HPDE6-E6E7 (cell line): ENCODE results near the gene EMILIN3.

Experiments
- DNase-seq: peaks from one replicate; pipeline ENCODE4 v3.0.0; 2011; ENCODE audit warnings: missing footprints; ENCODE audit errors: extremely low spot score

Gene EMILIN3

DNA sequence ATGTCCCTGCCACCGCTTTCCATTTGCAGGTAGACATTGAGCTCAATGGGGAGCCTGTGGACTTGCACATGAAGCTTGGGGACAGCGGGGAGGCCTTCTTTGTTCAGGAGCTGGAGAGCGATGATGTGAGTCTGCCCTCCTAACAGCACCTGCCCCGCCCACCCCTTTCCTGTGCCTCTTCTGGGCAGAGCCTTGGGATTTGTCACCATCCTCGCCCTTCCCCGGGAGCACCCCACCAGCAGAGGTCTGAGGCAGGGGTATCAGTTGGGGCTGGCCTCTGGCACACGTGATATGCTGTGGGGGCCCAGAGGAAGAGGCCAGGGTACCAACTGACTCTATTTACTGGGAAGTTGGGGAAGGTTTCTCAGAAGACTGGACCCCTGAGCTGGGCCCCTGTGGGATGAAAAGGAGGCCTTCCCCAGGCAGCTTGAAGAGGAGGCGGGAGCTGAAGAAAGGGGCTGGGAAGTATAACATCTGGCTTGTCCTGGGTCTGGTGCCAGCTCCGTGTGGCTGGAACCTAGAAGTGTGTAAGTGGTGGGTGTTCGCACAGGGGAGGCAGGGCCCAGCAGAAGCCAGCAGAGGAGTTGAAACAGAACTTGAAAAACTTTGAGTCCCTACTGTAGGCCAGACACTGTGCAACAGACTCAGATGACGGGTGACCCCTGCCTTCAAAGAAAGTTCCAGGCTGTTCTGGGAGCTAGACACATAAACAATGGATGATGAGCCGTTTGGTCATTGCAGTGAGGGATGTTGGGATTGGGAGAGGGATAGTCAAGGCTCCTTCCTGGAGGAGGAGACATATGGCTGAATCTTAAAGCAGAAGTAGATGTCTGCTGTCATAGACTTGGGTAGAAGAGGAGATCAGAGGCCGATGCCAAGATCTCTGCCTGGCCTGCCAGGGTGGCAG, 18.8 kb downstream of the EMILIN3 start:
- DNase-seq, result no peak

GRCh38 chr20:41345729-41346067, 20.9 kb downstream of the EMILIN3 start:
- no peak for DNase-seq

DNA sequence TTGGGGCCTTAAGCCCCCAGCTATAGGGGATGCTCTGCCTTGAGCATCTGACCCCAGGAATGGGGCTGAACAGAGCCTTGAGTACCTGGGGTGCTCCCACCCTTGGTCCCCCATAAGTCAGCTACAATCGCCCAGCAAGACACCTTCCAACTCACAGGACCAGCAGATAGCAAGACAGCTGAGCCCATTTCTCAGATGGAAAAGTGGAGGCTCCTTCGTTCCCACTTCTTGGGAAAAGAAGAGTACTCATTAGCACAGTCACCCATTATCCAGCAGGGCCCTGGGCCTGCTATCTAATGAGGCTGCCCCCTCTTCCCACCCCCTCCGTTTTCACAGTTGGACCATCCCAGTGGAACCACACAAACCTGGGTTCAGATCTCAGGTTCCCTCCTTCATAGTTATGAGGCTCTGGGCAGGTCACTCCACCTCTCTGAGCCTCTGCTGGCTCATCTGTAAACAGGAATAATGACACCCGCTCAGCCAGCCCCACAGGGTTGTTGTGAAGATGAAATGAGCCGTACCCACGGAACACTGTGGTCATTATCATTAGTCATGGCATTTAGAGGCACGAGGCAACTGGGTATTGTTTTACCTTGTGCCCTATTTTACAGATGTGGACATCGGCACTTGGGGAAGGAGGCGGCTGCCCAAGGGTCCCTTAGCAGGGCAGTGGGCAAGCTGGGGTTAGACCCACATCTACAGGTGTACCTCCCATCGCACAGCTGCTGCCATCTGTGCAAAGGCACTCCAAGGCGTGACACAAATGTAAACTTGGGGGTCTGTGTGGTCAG, 21.5 kb downstream of the EMILIN3 start:
- DNase-seq, result no peak

GRCh38 chr20:41344477-41344876, 22.1 kb downstream of the EMILIN3 start:
- DNase-seq, result no peak

GRCh38 chr20:41342474-41343464, 23.8 kb downstream of the EMILIN3 start:
- DNase-seq, result no peak

GRCh38 chr20:41340327-41341055, 26.1 kb downstream of the EMILIN3 start, which contains the start of gene LPIN3:
Gene LPIN3 (plus strand): TSS chr20:41340821. CDS start chr20:41345804, 4,983 bp downstream.
- DNase-seq, result peak; percentile 100

DNA sequence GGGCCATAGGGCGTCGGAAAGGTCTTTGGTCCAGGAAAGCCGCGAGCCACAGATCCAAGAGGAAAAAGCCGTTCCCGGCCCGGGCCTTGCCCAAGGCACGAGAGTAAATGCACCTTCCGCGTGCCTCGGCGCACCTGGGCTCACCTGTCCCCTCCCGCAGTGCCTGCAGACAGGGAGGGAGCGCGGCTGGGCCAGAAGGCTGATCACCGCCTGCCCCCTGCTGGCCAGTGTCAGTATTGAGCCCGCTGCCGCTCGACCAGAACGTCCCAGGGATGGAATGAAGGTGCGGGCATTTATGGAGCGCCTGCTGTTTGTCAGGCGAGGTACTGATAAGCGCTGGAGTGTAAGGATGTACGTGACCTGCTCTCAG, 26.7 kb downstream of the EMILIN3 start:
- peak; percentile 99 for DNase-seq

DNA sequence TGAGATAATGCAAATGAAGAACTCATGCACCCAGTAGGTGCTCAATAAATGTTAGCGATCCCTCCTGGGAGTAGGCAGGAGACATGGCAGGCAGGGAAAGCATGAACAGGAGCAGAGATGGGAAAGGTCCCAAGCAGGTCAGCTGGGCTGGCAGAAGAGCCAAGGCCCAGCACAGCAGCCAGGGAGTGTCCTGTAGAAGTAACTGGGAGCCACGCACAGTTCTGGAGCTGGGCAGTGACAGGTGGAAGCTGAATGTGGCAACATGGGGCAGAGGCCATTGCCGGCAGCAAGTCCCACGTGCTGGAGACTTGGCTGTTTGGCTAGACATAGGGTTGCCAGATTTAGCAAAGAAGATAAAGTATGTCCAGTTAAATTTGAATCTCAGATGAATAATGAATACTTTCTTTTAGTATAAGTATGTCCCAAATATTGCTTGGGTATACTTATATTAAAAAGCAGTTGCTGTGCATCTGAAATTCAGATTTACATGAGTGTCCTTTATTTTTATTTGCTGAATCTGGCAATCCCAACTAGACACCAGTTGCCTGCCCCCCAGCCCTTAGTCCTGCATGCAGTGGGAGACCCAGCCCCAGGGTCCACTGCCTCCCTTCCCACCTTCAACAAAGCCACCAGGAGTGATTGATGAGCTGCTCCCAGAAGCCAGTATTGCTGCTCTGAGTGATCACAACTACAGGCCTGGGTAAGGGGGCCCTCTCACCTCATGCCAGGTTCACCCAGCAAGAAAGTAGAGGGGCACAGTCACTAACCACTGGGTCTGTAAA, 29.7 kb downstream of the EMILIN3 start:
- no peak for DNase-seq

DNA sequence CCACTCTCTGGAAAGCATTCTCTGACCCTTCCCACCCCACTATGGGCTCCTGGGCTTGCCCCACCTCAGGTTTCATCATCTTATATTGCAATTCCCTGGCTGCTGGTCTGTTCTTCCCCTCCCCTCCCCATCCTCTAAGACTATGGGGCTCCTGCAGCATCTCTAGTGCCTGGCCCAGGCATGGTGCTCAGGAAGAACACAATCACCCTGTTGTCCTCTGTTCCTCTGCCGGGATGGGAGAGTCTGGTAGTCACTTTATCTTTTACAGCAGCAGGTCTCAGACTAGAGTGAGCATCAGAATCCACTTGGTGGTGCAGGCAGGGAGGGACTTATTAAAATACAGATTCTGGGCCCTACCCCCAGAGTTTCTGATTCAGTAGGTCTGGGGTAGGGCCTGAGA, 31.0 kb downstream of the EMILIN3 start:
- DNase-seq, result no peak

GRCh38 chr20:41334443-41335421, 31.9 kb downstream of the EMILIN3 start:
- no peak for DNase-seq

- no peak for DNase-seq
These were observed 32.6 kb downstream of the EMILIN3 start for GRCh38 chr20:41334036-41334435.

- DNase-seq, result no peak
These were observed 34.9 kb downstream of the EMILIN3 start for GRCh38 chr20:41331731-41332130.

GRCh38 chr20:41330941-41331340, 35.7 kb downstream of the EMILIN3 start:
- DNase-seq, result no peak

DNA sequence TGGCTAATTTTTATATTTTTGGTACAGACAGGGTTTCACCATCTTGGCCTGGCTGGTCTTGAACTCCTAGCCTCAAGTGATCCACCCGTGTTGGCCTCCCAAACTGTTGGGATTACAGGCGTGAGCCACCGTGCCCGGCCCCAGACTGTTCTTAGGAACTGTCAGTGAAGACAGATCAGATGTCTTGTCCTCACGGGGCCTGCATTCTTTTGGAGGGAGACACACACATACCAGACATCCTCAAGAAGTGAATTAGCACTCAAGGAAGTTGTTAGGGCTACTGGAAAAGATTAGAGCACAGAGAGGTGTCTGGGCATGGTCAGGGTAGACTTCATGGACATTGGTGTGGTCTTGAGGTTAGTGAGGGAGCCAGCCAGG, 36.3 kb downstream of the EMILIN3 start:
- no peak for DNase-seq

- DNase-seq, result peak; percentile 98
These were observed 36.9 kb downstream of the EMILIN3 start for GRCh38 chr20:41329435-41330342.

- no peak for DNase-seq
These were observed 39.4 kb downstream of the EMILIN3 start for GRCh38 chr20:41327178-41327577.

- DNase-seq, result no peak
These were observed 45.6 kb downstream of the EMILIN3 start for GRCh38 chr20:41320976-41321375.

- no peak for DNase-seq
These were observed 46.2 kb downstream of the EMILIN3 start for GRCh38 chr20:41320441-41320840.
